ENCODE measurements around the gene PCF11. TPM values are rescaled to one million over a fixed set of nuclear protein-coding genes. Genes with fewer than 3 reads are reported as not detected.
"Not testable (repeated sequence)": the region's sequence is repeated elsewhere in the genome, so short reads cannot be mapped to it uniquely, and the experiment has no call there.

PCF11 gene
- total RNA-seq, 1 experiment from 2014 or later = 45.0 TPM

DNA sequence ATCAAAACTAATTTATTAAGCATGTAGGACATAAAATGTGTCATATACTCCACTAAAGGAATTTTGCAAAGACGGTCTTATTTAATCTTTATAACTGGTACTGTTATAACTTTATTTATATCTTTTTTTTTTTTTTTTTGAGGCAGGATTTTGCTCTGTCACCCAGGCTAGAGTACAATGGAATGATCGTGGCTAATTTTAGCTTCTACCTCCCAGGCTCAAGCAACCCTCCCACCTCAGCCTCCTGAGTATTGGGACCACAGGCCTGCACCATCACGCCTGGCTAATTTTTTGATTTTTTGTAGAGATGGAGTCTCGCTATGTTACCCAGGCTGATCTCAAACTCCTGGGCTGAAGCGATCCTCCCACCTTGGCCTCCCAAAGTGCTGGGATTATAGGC, 31.4 kb upstream of the PCF11 start:
- Mint-ChIP-seq H3K27ac (ENCODE audit: unreplicated experiment) (no peak overlapping the region), H3K36me3 (ENCODE audit: insufficient read depth, unreplicated experiment) (no peaks in the 10 kb centered on the region), H3K9me3 (ENCODE audit: low read depth, unreplicated experiment) (no peaks in the 10 kb centered on the region), H3K27me3 (ENCODE audit: unreplicated experiment) (no peaks in the 10 kb centered on the region), H3K4me3 (ENCODE audit: low read depth, unreplicated experiment) (no peak overlapping the region), H3K4me1 (ENCODE audit: low read depth, unreplicated experiment) (peaks cover 11% of the 10 kb centered on the region)
- intact Hi-C loops (cut with micrococcal nuclease; ENCODE audit: unreplicated experiment) = no loop called here
- TF ChIP-seq, protein P1, sequence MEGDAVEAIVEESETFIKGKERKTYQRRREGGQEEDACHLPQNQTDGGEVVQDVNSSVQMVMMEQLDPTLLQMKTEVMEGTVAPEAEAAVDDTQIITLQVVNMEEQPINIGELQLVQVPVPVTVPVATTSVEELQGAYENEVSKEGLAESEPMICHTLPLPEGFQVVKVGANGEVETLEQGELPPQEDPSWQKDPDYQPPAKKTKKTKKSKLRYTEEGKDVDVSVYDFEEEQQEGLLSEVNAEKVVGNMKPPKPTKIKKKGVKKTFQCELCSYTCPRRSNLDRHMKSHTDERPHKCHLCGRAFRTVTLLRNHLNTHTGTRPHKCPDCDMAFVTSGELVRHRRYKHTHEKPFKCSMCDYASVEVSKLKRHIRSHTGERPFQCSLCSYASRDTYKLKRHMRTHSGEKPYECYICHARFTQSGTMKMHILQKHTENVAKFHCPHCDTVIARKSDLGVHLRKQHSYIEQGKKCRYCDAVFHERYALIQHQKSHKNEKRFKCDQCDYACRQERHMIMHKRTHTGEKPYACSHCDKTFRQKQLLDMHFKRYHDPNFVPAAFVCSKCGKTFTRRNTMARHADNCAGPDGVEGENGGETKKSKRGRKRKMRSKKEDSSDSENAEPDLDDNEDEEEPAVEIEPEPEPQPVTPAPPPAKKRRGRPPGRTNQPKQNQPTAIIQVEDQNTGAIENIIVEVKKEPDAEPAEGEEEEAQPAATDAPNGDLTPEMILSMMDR (IDR thresholded peaks at IDR 0.05; ENCODE audit: unreplicated experiment) = no peak
- no peak for DNase-seq
- BruUV-seq (replicated peaks) = no TSS peak
- CTCF ChIA-PET = no interaction called here

DNA sequence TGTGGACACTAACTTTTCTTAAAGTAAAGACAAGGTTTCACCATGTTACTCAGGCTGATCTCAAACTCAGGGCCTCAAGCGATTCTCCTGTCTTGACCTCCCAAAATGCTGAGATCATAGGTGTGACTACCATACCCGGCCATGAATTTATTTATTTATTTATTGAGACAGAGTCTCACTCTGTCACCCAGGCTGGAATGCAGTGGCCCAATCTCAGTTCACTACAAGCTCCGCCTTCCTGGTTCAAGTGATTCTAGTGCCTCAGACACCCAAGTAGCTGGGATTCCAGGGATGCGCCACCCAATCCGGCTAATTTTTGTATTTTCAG, 29.7 kb upstream of the PCF11 start:
- CTCF ChIA-PET = no interaction called here
- Mint-ChIP-seq H3K27me3 (ENCODE audit: unreplicated experiment) (no peaks in the 10 kb centered on the region), H3K27ac (ENCODE audit: unreplicated experiment) (no peak overlapping the region)

DNA sequence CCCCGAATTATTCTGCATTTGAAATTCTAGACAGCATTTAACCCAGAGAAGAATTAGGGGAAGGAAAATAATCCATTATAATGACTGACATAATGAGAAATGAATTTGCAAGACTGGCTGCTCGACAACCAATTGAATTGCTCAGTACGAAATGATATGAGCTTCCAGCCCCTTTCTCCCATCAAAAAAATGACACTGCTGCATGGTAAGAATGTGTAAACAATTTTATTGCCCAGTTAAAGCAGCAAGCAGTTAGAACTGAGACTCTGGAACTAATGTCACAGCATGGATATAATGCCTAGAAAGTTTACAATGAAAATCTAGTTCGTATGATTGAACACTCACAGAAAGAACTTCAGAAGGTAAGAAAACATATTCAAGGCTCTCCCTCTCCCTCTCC, 24.7 kb upstream of the PCF11 start:
- TF ChIP-seq, protein P1 (IDR thresholded peaks at IDR 0.05; ENCODE audit: unreplicated experiment) = no peak

More for the DNA sequence above, 29.7 kb upstream of the PCF11 start:
- DNase-seq = no peak
- Mint-ChIP-seq H3K4me3 (ENCODE audit: low read depth, unreplicated experiment) (no peak overlapping the region), H3K9me3 (ENCODE audit: low read depth, unreplicated experiment) (no peaks in the 10 kb centered on the region), H3K36me3 (ENCODE audit: insufficient read depth, unreplicated experiment) (no peaks in the 10 kb centered on the region), H3K4me1 (ENCODE audit: low read depth, unreplicated experiment) (peaks cover 11% of the 10 kb centered on the region)
- TF ChIP-seq, protein P1 (IDR thresholded peaks at IDR 0.05; ENCODE audit: unreplicated experiment) = no peak
- intact Hi-C loops (cut with micrococcal nuclease; ENCODE audit: unreplicated experiment) = no loop called here
- no TSS peak for BruUV-seq (replicated peaks)

DNA sequence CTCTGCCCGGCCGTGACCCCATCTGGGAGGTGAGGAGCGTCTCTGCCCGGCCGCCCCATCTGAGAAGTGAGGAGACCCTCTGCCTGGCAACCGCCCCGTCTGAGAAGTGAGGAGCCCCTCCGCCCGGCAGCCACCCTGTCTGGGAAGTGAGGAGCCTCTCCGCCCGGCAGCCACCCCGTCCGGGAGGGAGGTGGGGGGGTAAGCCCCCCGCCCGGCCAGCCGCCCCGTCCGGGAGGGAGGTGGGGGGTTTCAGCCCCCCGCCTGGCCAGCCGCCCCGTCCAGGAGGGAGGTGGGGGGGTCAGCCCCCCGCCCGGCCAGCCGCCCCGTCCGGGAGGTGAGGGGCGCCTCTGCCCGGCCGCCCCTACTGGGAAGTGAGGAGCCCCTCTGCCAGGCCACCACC, 23.7 kb upstream of the PCF11 start:
- H3K4me1 Mint-ChIP-seq (ENCODE audit: low read depth, unreplicated experiment); DNase-seq; CTCF ChIA-PET; H3K27me3 Mint-ChIP-seq (ENCODE audit: unreplicated experiment); H3K36me3 Mint-ChIP-seq (ENCODE audit: insufficient read depth, unreplicated experiment); intact Hi-C loops (cut with micrococcal nuclease; ENCODE audit: unreplicated experiment); H3K27ac Mint-ChIP-seq (ENCODE audit: unreplicated experiment); BruUV-seq (replicated peaks); H3K9me3 Mint-ChIP-seq (ENCODE audit: low read depth, unreplicated experiment); H3K4me3 Mint-ChIP-seq (ENCODE audit: low read depth, unreplicated experiment): not testable (repeated sequence)

More for the DNA sequence above, 24.7 kb upstream of the PCF11 start:
- no peaks in the 10 kb centered on the region for H3K27me3 Mint-ChIP-seq (ENCODE audit: unreplicated experiment)
- H3K9me3 Mint-ChIP-seq (ENCODE audit: low read depth, unreplicated experiment) = no peaks in the 10 kb centered on the region
- no peaks in the 10 kb centered on the region for H3K36me3 Mint-ChIP-seq (ENCODE audit: insufficient read depth, unreplicated experiment)
- no peak overlapping the region for H3K27ac Mint-ChIP-seq (ENCODE audit: unreplicated experiment)
- BruUV-seq (replicated peaks) = no TSS peak
- DNase-seq = no peak
- no peak overlapping the region for H3K4me3 Mint-ChIP-seq (ENCODE audit: low read depth, unreplicated experiment)
- intact Hi-C loops (cut with micrococcal nuclease; ENCODE audit: unreplicated experiment) = no loop called here
- no peaks in the 10 kb centered on the region for H3K4me1 Mint-ChIP-seq (ENCODE audit: low read depth, unreplicated experiment)
- CTCF ChIA-PET = no interaction called here

DNA sequence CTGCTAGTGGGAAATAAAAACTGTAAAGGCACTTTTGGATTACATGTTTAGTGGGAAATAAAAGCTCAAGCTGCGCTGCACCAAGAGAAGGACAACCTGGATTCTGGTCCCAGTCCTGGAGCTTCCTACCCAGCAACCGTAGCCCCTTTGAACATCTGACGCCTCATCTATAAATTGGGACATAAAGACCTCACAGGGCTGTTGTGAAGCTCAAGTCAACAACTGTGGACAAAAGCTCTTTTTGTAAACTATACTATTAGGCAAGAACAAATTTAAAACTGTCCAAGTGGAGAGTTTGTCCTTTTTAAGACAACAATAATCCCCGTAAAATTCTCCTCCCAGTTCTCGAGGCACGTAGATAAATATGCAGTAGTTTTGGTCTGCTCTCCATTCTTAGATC, 17.6 kb upstream of the PCF11 start:
- intact Hi-C loops (cut with micrococcal nuclease; ENCODE audit: unreplicated experiment) = no loop called here
- DNase-seq = no peak
- no peaks in the 10 kb centered on the region for H3K36me3 Mint-ChIP-seq (ENCODE audit: insufficient read depth, unreplicated experiment)
- TF ChIP-seq, protein P1 (IDR thresholded peaks at IDR 0.05; ENCODE audit: unreplicated experiment) = no peak
- H3K4me3 Mint-ChIP-seq (ENCODE audit: low read depth, unreplicated experiment) = no peak overlapping the region
- peaks cover 10% of the 10 kb centered on the region for H3K4me1 Mint-ChIP-seq (ENCODE audit: low read depth, unreplicated experiment)
- no peak overlapping the region for H3K27ac Mint-ChIP-seq (ENCODE audit: unreplicated experiment)
- H3K9me3 Mint-ChIP-seq (ENCODE audit: low read depth, unreplicated experiment) = no peaks in the 10 kb centered on the region
- CTCF ChIA-PET = no interaction called here
- no peaks in the 10 kb centered on the region for H3K27me3 Mint-ChIP-seq (ENCODE audit: unreplicated experiment)
- BruUV-seq (replicated peaks) = no TSS peak

Measured in Calu3 (cell line).